ACC112 (cell line): ENCODE measurements around the gene RNF31.

Experiments used
- H2AFZ ChIP-seq: fragments of 200-600 bp; sonication (generic); one replicate; pipeline ENCODE4 v1.6.0; 2017; ENCODE audit warnings: antibody characterized with exemption, low read length; ENCODE audit not compliant: unreplicated experiment
- H3K27ac ChIP-seq: fragments of 200-600 bp; sonication (generic); 2 replicates; pipeline ENCODE4 v1.5.1; 2014; ENCODE audit warnings: low read depth, mild to moderate bottlenecking, antibody characterized with exemption, low read length, moderate library complexity
- H3K27me3 ChIP-seq: fragments of 200-600 bp; sonication (generic); 2 replicates; pipeline ENCODE4 v1.6.1; 2014; ENCODE audit warnings: mild to moderate bottlenecking, antibody characterized with exemption, low read length, moderate library complexity, mixed read lengths; ENCODE audit not compliant: insufficient read depth
- H3K36me3 ChIP-seq: fragments of 200-600 bp; sonication (generic); 2 replicates; pipeline ENCODE4 v1.6.1; 2016; ENCODE audit warnings: mild to moderate bottlenecking, antibody characterized with exemption, low read length, moderate library complexity, mixed read lengths; ENCODE audit not compliant: insufficient read depth
- H3K4me1 ChIP-seq: fragments of 200-600 bp; sonication (generic); one replicate; pipeline ENCODE4 v1.6.1; 2016; ENCODE audit warnings: low read length, mixed read lengths; ENCODE audit not compliant: insufficient read depth, unreplicated experiment, control insufficient read depth
- H3K4me3 ChIP-seq: fragments of 200-600 bp; sonication (generic); 2 replicates; pipeline ENCODE4 v1.5.1; 2014; ENCODE audit warnings: mild to moderate bottlenecking, low read depth, low read length
- H3K79me2 ChIP-seq: fragments of 200-600 bp; sonication (generic); one replicate; pipeline ENCODE4 v1.6.0; 2016; ENCODE audit warnings: low read length; ENCODE audit not compliant: control insufficient read depth, unreplicated experiment, insufficient read depth

RNF31 gene

DNA sequence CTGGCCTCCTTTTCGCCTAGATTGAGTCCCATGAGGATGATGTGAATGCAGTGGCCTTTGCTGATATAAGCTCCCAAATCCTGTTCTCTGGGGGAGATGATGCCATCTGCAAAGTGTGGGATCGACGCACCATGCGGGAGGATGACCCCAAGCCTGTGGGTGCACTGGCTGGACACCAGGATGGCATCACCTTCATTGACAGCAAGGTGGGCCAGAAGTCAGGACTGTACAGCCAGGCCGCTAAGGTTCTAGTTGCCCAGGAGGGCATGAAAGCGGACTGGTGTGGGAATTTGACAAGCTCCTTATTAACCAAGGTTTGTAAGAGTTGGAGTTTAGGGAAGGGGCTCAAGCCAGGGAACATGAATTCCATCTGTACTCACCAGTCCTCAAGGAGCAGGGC lies 27.6 kb upstream of the RNF31 start:
- H3K36me3 ChIP-seq = no peaks in the 10 kb centered on the region; the same call in 1 of the 2 replicates
- H3K27me3 ChIP-seq = no peaks in the 10 kb centered on the region
- H3K79me2 ChIP-seq = no peaks in the 10 kb centered on the region
- H3K4me3 ChIP-seq = no peak overlapping the region
- peaks cover 6% of the 10 kb centered on the region for H3K4me1 ChIP-seq
- H2AFZ ChIP-seq = no peak overlapping the region
- H3K27ac ChIP-seq = no peak overlapping the region

DNA sequence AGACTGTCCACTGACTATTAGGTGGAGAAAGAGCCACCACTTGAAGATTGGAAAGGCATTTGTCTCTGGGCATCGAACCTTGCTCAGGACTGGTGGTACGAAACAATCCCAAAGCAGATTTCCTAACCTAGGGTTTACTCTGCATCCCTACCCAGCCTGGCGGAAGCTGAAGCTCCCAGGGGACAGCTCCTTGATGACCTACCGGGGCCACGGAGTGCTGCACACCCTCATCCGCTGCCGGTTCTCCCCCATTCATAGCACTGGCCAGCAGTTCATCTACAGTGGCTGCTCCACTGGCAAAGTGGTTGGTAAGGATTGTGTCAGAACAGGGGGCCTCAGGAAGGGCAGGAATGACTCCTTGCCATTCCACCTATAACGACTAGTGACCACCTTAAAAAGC lies 26.1 kb upstream of the RNF31 start:
- Histone ChIP-seq H3K4me1 (no peaks in the 10 kb centered on the region), H3K4me3 (no peak overlapping the region), H3K27ac (no peak overlapping the region), H3K27me3 (no peaks in the 10 kb centered on the region), H2AFZ (no peak overlapping the region), H3K79me2 (no peaks in the 10 kb centered on the region), H3K36me3 (no peaks in the 10 kb centered on the region; the same call in 1 of the 2 replicates)

DNA sequence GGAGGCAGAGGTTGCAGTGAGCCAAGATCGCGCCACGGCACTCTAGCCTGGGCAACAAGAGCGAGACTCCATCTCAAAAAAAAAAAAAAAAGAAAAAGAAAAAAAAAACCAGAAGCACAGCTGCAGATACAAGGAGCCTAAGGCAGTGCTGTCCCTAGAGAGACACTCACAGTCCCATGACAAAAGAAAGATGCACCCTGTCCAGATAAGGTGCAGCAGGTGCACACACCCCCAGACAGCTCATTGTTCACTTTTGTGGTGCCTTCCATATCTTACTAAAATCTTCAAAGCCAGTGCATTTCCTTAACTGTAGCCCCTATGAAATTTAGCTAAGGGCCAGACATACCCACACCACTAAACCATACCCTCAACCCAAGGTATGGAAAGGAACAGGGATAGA lies 24.9 kb upstream of the RNF31 start:
- Histone ChIP-seq H3K79me2 (no peaks in the 10 kb centered on the region), H3K27me3 (no peaks in the 10 kb centered on the region), H2AFZ (no peak overlapping the region), H3K4me1 (no peaks in the 10 kb centered on the region), H3K27ac (no peak overlapping the region), H3K36me3 (no peaks in the 10 kb centered on the region; the same call in 1 of the 2 replicates), H3K4me3 (no peak overlapping the region)

DNA sequence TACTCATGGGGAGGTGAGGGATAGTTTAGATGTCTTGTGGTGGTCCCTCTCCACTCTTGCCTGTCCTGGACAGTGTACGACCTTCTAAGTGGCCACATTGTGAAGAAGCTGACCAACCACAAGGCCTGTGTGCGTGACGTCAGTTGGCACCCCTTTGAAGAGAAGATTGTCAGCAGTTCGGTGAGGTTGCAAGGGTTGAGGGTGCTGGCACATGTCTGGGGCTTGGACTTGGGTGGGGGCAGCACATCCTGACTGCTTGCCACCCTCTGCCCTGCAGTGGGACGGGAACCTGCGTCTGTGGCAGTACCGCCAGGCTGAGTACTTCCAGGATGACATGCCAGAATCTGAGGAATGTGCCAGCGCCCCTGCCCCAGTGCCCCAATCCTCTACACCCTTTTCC lies 24.4 kb upstream of the RNF31 start:
- H3K4me3 ChIP-seq = no peak overlapping the region
- no peaks in the 10 kb centered on the region; the same call in 1 of the 2 replicates for H3K36me3 ChIP-seq
- no peaks in the 10 kb centered on the region for H3K4me1 ChIP-seq
- H3K27ac ChIP-seq = no peak overlapping the region
- H3K27me3 ChIP-seq = no peaks in the 10 kb centered on the region
- H2AFZ ChIP-seq = no peak overlapping the region
- no peaks in the 10 kb centered on the region for H3K79me2 ChIP-seq

DNA sequence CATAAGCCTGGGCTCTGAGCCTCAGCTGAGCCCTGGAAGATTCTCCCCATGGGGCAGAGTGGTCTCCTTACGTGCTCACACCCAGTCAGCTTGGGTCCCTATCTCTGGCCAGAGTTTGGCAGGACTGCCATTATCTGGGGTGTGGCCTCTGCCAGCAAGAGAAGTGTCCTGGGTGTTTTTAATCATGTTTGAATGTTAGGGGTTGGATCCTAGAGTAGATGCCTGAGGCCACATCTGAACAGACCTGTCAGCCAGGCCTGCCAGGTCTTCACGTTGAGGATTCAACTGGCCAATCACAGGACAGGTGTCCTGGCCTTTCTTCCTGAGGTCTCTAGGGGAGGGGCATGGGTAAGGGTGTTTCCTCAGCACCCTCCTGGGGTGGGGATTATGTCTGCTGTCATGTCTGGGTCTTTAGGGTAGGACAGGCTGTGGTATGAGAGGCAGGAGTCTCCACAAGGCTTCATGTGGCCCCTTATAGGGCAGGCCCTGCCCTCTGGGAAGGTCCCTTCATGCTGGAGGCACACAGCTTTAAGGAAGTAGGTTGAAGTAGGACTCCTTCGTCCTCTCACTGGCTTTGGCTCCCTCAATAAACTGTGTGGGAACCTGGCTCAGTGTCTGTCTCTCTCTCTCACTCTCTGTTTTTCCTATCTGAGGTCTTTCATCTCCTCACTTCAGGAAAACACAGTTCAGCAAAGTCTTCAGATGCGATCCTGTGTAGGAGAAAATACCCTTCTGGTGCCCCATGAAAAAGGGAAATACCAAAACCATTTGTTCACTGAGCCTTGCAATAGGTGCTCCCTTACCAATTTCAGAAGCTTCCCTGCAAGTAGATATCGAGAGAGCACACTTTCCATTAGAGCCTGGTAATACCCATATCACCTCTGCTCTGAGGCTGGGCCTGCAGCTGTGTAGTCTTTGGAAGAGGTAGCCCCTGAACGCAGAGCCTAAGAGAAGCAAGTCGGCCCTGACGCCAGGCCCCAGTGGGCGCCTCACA lies 23.6 kb upstream of the RNF31 start:
- no peak overlapping the region for H2AFZ ChIP-seq
- H3K4me3 ChIP-seq = no peak overlapping the region
- H3K4me1 ChIP-seq = no peaks in the 10 kb centered on the region
- no peaks in the 10 kb centered on the region for H3K79me2 ChIP-seq
- H3K27ac ChIP-seq = no peak overlapping the region
- H3K27me3 ChIP-seq = no peaks in the 10 kb centered on the region
- no peaks in the 10 kb centered on the region; the same call in 1 of the 2 replicates for H3K36me3 ChIP-seq

DNA sequence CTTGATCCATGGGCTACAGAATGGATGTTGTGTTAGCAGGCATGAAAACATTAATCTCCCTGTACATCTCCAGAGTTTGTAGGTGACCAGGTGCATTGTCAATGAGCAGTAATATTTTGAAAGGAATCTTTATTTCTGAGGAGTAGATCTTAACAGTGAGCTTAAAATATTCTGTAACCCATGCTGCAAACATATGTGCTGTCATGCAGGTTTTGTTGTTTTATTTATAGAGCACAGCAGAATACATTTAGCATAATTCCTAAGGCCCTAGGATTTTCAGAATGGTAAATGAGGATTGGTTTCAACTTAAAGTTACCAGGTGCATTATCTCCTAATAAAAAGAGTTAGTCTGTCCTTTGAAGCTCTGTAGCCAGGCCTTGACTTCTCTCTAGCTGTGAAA lies 20.4 kb upstream of the RNF31 start:
- Histone ChIP-seq H3K79me2 (no peaks in the 10 kb centered on the region), H3K4me3 (no peak overlapping the region), H3K36me3 (no peaks in the 10 kb centered on the region), H3K27me3 (no peaks in the 10 kb centered on the region), H3K4me1 (no peaks in the 10 kb centered on the region), H2AFZ (no peak overlapping the region), H3K27ac (no peak overlapping the region)

DNA sequence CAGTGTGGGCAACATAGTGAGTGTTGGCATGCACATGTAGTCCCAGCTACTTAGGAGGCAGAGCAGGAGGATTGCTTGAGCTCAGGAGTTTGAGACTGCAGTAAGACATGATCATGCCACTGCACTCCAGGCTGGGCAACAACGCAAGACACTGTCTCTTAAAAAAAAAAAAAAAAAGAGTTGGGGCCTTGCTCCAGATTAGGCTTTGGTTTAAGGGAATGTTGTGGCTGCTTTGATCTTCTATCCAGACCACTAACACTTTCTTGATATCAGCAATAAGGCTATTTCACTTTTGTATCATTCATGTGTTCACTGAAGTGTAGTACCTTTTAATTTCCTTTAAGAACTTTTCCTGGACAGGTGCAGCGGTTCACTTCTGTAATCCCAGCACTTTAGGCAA lies 19.6 kb upstream of the RNF31 start:
- Histone ChIP-seq H3K4me3 (no peak overlapping the region), H3K27me3 (no peaks in the 10 kb centered on the region), H3K36me3 (no peaks in the 10 kb centered on the region), H3K79me2 (no peaks in the 10 kb centered on the region), H2AFZ (no peak overlapping the region), H3K4me1 (no peaks in the 10 kb centered on the region), H3K27ac (no peak overlapping the region)

DNA sequence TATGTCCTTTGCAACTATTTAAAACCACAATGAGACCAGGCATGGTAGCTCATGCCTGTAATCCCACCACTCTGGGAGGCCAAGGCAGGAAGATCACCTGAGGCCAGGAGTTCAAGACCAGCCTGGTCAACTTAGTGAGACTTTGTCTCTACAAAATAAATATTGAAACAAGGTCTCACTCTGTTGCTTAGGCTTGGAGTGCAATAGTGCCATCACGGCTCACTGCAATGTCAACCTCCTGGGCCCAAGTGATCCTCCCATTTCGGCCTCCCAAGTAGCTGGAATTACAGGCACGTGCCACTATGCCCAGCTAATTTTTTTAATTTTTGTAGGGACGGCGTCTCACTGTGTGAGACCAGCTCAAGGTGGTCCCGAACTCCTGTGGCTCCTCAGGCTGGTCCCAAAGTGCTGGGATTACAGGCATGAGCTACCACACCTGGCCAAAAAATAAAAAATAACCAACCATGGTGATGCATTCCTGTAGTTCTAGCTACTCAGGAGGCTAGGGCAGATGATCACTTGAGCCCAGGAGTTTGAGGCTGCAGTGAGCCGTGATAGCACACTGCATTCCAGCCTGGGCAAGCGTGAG lies 17.8 kb upstream of the RNF31 start:
- H3K4me1 ChIP-seq = no peaks in the 10 kb centered on the region
- H3K36me3 ChIP-seq = no peaks in the 10 kb centered on the region
- H3K79me2 ChIP-seq = no peaks in the 10 kb centered on the region
- H2AFZ ChIP-seq = no peak overlapping the region
- H3K4me3 ChIP-seq = no peak overlapping the region
- H3K27me3 ChIP-seq = no peaks in the 10 kb centered on the region
- no peak overlapping the region for H3K27ac ChIP-seq

DNA sequence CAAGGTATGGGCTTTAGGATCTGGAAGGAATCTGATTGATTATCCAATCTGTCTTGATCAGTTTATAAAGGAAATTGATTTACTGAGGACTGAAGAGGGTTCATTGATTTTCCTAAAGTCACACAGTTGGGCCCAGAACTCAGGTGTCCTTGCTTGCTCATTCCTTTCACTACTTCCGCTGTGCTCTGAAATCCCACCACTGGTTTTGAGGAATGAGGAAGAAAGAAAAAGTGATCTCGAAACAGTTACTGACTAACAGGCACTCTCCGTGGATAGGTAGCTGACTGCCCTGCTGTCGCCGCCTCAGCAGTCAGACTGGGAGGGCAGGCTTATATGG lies 16.9 kb upstream of the RNF31 start, which contains the start of gene FITM1:
FITM1 (plus strand) TSS at position 280 of the 337 bp plus-strand sequence. CDS start 905 bp downstream, outside the sequence.
- Histone ChIP-seq H3K36me3 (no peaks in the 10 kb centered on the region), H3K27me3 (no peaks in the 10 kb centered on the region), H3K27ac (no peak within 1 kb of the TSS), H3K4me1 (no peaks in the 10 kb centered on the region), H3K4me3 (no peak within 1 kb of the TSS), H2AFZ (no peak within 1 kb of the TSS), H3K79me2 (no peaks in the 10 kb centered on the region)

DNA sequence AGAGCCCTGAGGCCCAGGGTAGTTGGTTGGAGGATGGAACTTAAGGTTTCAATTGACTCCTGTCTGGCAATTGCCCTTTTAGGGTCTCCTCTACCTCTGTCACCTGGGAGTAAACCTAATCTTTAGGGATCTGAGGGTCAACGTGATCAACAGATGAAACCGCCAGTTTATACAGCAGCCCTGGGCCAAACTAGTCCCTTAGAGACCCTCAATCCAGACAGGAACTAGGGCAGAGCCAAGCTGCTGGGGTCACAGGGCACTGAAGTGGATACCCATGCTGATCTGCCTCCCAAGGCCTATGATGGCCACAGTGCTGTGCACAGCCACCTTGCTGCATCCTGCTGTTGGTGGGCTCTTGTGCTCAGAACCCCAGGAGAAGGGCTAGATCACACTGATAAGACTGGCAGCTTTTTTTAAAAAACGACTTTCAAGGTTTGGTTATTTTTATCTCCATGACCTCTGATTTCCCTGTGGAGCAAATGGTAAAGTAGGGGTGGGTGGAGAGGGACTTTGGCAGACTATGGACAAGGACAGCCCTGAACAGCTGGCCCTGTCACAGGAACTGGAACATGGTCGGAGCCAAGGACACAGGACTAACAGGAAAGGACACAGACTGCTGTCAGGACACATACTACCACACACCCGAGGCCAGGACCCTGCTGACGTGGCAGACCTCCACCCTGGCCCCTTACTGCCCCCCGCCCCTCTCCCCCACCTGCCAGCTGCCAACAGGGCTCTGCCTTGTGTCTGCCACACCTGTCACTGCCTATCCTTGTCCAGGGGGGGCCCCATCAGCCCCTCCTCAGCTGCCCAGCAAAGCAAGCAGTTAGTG lies 16.4 kb upstream of the RNF31 start:
- Histone ChIP-seq H3K27ac (no peak overlapping the region), H3K27me3 (no peaks in the 10 kb centered on the region), H3K4me3 (no peak overlapping the region), H3K36me3 (no peaks in the 10 kb centered on the region), H2AFZ (no peak overlapping the region), H3K4me1 (no peaks in the 10 kb centered on the region), H3K79me2 (no peaks in the 10 kb centered on the region)
